Measurements from ENCODE around the gene ADSL. TPM values are rescaled to one million over a fixed set of nuclear protein-coding genes. Genes with fewer than 3 reads are reported as not detected.

The ADSL gene
- total RNA-seq, 1 donor from 2014 or later = 120 TPM

GRCh38 chr22:40421941-40422340 is 75.6 kb downstream of the ADSL start:
- TF ChIP-seq CTCF (conservative IDR thresholded peaks at IDR 0.05) = no peak
- peaks cover 9% of the 10 kb centered on the region for H3K36me3 Mint-ChIP-seq (ENCODE audit: low read depth)
- no peak overlapping the region for H3K4me3 Mint-ChIP-seq
- peaks cover 4% of the 10 kb centered on the region for H3K4me1 Mint-ChIP-seq
- no peaks in the 10 kb centered on the region for H3K9me3 Mint-ChIP-seq
- no peak overlapping the region for H3K27ac Mint-ChIP-seq (ENCODE audit: unreplicated experiment)
- H3K27me3 Mint-ChIP-seq (ENCODE audit: low read depth) = no peaks in the 10 kb centered on the region
- DNase-seq (ENCODE audit: low read depth, low spot score) = no peak

- no peak overlapping the region for H3K4me3 Mint-ChIP-seq
- TF ChIP-seq CTCF (conservative IDR thresholded peaks at IDR 0.05) = no peak
- no peak overlapping the region for H3K27ac Mint-ChIP-seq (ENCODE audit: unreplicated experiment)
- no peaks in the 10 kb centered on the region for H3K27me3 Mint-ChIP-seq (ENCODE audit: low read depth)
- peaks cover 9% of the 10 kb centered on the region for H3K36me3 Mint-ChIP-seq (ENCODE audit: low read depth)
- no peak for DNase-seq (ENCODE audit: low read depth, low spot score)
- H3K4me1 Mint-ChIP-seq = peaks cover 4% of the 10 kb centered on the region
- no peaks in the 10 kb centered on the region for H3K9me3 Mint-ChIP-seq
Observed at GRCh38 chr22:40422558-40423309, 76.4 kb downstream of the ADSL start.

- no peaks in the 10 kb centered on the region for H3K27me3 Mint-ChIP-seq (ENCODE audit: low read depth)
- TF ChIP-seq CTCF (conservative IDR thresholded peaks at IDR 0.05) = no peak
- H3K27ac Mint-ChIP-seq (ENCODE audit: unreplicated experiment) = peak overlapping the region; percentile 91
Observed at GRCh38 chr22:40423310-40423688, 77.0 kb downstream of the ADSL start.

GRCh38 chr22:40423882-40424640 is 77.8 kb downstream of the ADSL start:
- no peak for DNase-seq (ENCODE audit: low read depth, low spot score)
- Mint-ChIP-seq H3K4me3 (no peak overlapping the region), H3K27ac (ENCODE audit: unreplicated experiment) (no peak overlapping the region), H3K4me1 (peaks cover 4% of the 10 kb centered on the region), H3K36me3 (ENCODE audit: low read depth) (peaks cover 9% of the 10 kb centered on the region), H3K9me3 (no peaks in the 10 kb centered on the region), H3K27me3 (ENCODE audit: low read depth) (no peaks in the 10 kb centered on the region)
- no peak for TF ChIP-seq CTCF (conservative IDR thresholded peaks at IDR 0.05)

More at GRCh38 chr22:40423310-40423688, 77.0 kb downstream of the ADSL start:
- peaks cover 9% of the 10 kb centered on the region for H3K36me3 Mint-ChIP-seq (ENCODE audit: low read depth)
- DNase-seq (ENCODE audit: low read depth, low spot score) = no peak
- no peak overlapping the region for H3K4me3 Mint-ChIP-seq
- no peaks in the 10 kb centered on the region for H3K9me3 Mint-ChIP-seq
- peaks cover 4% of the 10 kb centered on the region for H3K4me1 Mint-ChIP-seq

GRCh38 chr22:40425082-40425481 is 78.8 kb downstream of the ADSL start:
- no peak overlapping the region for H3K4me3 Mint-ChIP-seq
- no peak for TF ChIP-seq CTCF (conservative IDR thresholded peaks at IDR 0.05)
- H3K27me3 Mint-ChIP-seq (ENCODE audit: low read depth) = no peaks in the 10 kb centered on the region
- peaks cover 4% of the 10 kb centered on the region for H3K4me1 Mint-ChIP-seq
- H3K36me3 Mint-ChIP-seq (ENCODE audit: low read depth) = peaks cover 15% of the 10 kb centered on the region
- peak overlapping the region; percentile 90 for H3K27ac Mint-ChIP-seq (ENCODE audit: unreplicated experiment)
- H3K9me3 Mint-ChIP-seq = no peaks in the 10 kb centered on the region
- DNase-seq (ENCODE audit: low read depth, low spot score) = no peak
